Adrenal gland (tissue), 12 donors: Measurements from ENCODE around the gene CEPT1. TPM values are rescaled to one million over a fixed set of nuclear protein-coding genes. Genes with fewer than 3 reads are reported as not detected.

Experiments
- DNase-seq, 7 donors: peaks; one replicate each; pipeline ENCODE4 v3.0.0-alpha.2; 2019 to 2020
- H3K27ac ChIP-seq, 5 donors: fragments of 200-600 bp; sonication (generic) in 4 of 5; 1 replicate in 3 of 5; 2 replicates in 2 of 5; pipeline versions ENCODE4 v1.5.1 to v1.8.0; 2016 to 2020; ENCODE audit warnings: mild to moderate bottlenecking in 1 of 5
- H3K27me3 ChIP-seq: fragments of 200-600 bp; 2 replicates; pipeline ENCODE4 v1.8.0; 2021
- H3K36me3 ChIP-seq, 2 donors: fragments of 200-600 bp; replicated peaks in 1 of 2; 1 replicate in 1 of 2; 2 replicates in 1 of 2; pipeline versions ENCODE4 v1.5.1 to v1.8.0; 2018 to 2022
- H3K4me1 ChIP-seq, 2 donors: fragments of 200-600 bp; replicated peaks in 1 of 2; 1 replicate in 1 of 2; 2 replicates in 1 of 2; pipeline versions ENCODE4 v1.5.1 to v1.8.0; 2018 to 2021
- H3K4me3 ChIP-seq, 4 donors: fragments of 200-600 bp; sonication (generic) in 3 of 4; one replicate each; pipeline ENCODE4 v1.5.1; 2016 to 2018
- H3K9me3 ChIP-seq, 3 donors: fragments of 200-600 bp; sonication (generic) in 1 of 3; replicated peaks in 1 of 3; 1 replicate in 2 of 3; 2 replicates in 1 of 3; pipeline versions ENCODE4 v1.5.1 to v1.8.0; 2016 to 2021
- POLR2A ChIP-seq, 2 donors: fragments of 450-650 bp; IDR thresholded peaks; one replicate each; pipeline ENCODE4 v1.6.1; 2017; ENCODE audit warnings: antibody characterized with exemption in 2 of 2, mild to moderate bottlenecking in 2 of 2, moderate library complexity in 1 of 2
- WGBS, 4 donors: extraction: QIAGEN DNeasy Blood & Tissue Kit in 2 of 4; methylation state at CpG; one replicate each; pipeline versions ENCODE4 v1.1.5 to v1.1.7; 2013 to 2017; 5-methylcytosine and 5-hydroxymethylcytosine counted together
- intact Hi-C, 2 donors: fragments of 100-400 bp; cut with DNase I; formaldehyde crosslinking; loops; one replicate each; pipeline versions ENCODE4 v1.14.1 to v1.15.0; 2022 to 2023
- polyA plus RNA-seq, 3 donors: library from polyadenylated mRNA; stranded (reverse); fragments of 200-250 nt in 2 of 3; fragments of 350-450 nt in 1 of 3; fragmentation: Illumina TruSeq in 1 of 3; extraction: RNeasy Lipid Tissue Mini Kit (QIAGEN cat#74804) in 1 of 3; gene quantifications; one replicate each; pipeline ENCODE4 v1.2.3, GENCODE V29; 2013 to 2014
- total RNA-seq, 9 donors: library from RNA; depleted of rRNA in 4 of 9; stranded (reverse); fragments of >200 nt in 4 of 9; fragments of 120-200 nt in 1 of 9; fragmentation: NEBNext Ultra II Directional in 1 of 9; extraction: Animal tissue kit (Norgen Biotek cat#: 25700) in 1 of 9; gene quantifications; one replicate each; pipeline versions ENCODE4 v1.1.0 to v1.2.4, GENCODE V29; 2013 to 2023
- TF ChIP-seq, protein P1 (sequence below), 6 experiments: fragments of 450-650 bp in 4 of 6; fragments of 200-600 bp in 2 of 6; sonication (generic) in 1 of 6; IDR thresholded peaks; 1 replicate in 5 of 6; 2 replicates in 1 of 6; pipeline versions ENCODE4 v1.5.1 to v1.8.0; 2016 to 2021; ENCODE audit warnings: antibody characterized with exemption in 6 of 6, mild to moderate bottlenecking in 2 of 6, moderate library complexity in 1 of 6
- donor health status: healthy with polysubstance abuse.
- donor health status: Bipolar disorder and iron deficiency.
- donor health status: DM: yes; HTN: yes; CAD: no.
- donor health status: DM: no; HTN: no; CAD: no.
- donor health status: DM: no; HTN: no; CAD: no.
- donor health status: DM: yes; HTN: yes; CAD: no.

The CEPT1 gene
- total and polyA plus RNA-seq, 12 donors, result 17.0 to 55.8 (median 38.1) TPM

DNA sequence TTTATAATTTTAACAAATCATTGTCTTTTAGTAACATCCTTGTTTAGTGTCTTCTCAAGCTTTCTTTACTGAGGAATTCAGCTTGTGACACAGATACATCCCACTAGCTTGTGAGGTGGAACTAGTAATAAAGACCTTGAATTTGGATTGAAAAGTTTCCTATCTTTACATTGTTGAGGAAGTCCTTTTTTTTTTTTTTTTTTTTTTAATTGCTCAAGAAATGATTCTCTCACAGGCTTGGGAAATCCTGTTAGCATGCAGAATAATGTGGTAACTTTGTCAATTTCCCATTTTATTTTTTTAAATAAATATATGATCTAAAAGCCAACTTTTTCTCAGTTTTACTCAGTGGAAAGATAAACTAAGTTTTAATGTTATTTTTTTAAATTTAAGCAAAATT, 44.6 kb downstream of the CEPT1 start:
- Histone ChIP-seq H3K36me3 (peaks cover 0 to 59% of the 10 kb centered on the region in 2 donors), H3K9me3 (no peaks in the 10 kb centered on the region)
- no peak for TF ChIP-seq POLR2A (IDR thresholded peaks at IDR 0.05)
- TF ChIP-seq, protein P1, sequence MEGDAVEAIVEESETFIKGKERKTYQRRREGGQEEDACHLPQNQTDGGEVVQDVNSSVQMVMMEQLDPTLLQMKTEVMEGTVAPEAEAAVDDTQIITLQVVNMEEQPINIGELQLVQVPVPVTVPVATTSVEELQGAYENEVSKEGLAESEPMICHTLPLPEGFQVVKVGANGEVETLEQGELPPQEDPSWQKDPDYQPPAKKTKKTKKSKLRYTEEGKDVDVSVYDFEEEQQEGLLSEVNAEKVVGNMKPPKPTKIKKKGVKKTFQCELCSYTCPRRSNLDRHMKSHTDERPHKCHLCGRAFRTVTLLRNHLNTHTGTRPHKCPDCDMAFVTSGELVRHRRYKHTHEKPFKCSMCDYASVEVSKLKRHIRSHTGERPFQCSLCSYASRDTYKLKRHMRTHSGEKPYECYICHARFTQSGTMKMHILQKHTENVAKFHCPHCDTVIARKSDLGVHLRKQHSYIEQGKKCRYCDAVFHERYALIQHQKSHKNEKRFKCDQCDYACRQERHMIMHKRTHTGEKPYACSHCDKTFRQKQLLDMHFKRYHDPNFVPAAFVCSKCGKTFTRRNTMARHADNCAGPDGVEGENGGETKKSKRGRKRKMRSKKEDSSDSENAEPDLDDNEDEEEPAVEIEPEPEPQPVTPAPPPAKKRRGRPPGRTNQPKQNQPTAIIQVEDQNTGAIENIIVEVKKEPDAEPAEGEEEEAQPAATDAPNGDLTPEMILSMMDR (IDR thresholded peaks at IDR 0.05), result no peak

DNA sequence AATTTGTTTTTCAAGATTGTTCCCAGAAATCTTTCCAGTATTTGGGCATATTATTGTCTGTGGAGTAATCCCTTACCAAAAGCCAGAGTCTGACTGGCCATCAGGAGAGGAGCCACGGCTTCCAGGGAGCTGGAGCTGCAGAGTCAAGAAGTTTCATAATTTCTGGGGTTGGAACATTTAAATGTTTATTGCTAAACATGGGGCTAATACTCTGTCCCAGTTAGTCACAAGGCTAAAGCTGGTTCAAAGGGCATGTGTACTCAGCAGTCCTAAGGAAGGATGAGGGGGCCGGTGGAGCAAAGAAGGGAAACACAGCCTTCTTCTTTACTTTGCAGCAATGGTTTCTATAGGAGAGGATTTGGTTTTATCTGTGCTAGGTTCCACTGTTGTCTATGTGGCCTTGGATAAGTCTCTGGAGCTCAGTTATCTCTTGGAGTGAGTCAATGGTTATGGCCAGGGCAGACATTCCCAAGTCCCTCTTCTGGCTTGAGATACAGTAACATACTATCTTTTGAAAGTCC, 51.0 kb downstream of the CEPT1 start:
- no peak for TF ChIP-seq POLR2A (IDR thresholded peaks at IDR 0.05)
- TF ChIP-seq, protein P1 (IDR thresholded peaks at IDR 0.05), result no peak
- intact Hi-C loops, result no loop called here
- Histone ChIP-seq H3K4me3 (no peak overlapping the region), H3K27ac (peak overlapping the region in 3 of 5 donors; percentile 0 to 68 (median 18)), H3K9me3 (no peaks in the 10 kb centered on the region), H3K27me3 (no peaks in the 10 kb centered on the region), H3K4me1 (peaks cover 21 to 38% of the 10 kb centered on the region in 2 donors), H3K36me3 (peaks cover 0 to 34% of the 10 kb centered on the region in 2 donors)
- WGBS, 4 donors, result 50 to 77% (median 67%) methylated on average over 2 of the region's 2 CpGs
- DNase-seq, result peak in 2 of 7 donors; percentile 41 to 63

More for the DNA sequence above, 44.6 kb downstream of the CEPT1 start:
- no peak for DNase-seq
- Histone ChIP-seq H3K27ac (no peak overlapping the region), H3K27me3 (no peaks in the 10 kb centered on the region), H3K4me1 (no peaks in the 10 kb centered on the region), H3K4me3 (no peak overlapping the region)
- intact Hi-C loops, result no loop called here

DNA sequence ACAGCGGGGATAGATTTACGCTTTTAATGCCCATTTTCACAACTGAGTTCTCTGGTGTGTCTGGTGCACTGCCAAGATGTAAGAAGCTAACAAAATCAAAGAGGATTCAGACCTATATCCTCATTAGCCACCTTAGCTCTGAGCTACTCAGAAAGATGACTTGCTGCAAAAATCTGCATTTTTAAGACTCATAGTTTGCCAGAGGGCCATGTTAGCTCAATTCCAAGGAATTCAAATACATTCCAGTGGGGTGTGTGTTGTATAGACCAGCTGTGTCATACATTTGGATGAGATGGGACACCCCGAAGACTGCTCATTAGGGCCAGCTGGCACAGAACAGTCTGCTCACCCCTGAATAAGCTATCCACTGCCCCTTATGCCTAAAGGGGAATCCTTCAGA, 51.5 kb downstream of the CEPT1 start:
- Histone ChIP-seq H3K27ac (peak overlapping the region in 3 of 5 donors; percentile 0 to 68 (median 10)), H3K4me1 (peaks cover 21 to 38% of the 10 kb centered on the region in 2 donors), H3K9me3 (no peaks in the 10 kb centered on the region), H3K27me3 (no peaks in the 10 kb centered on the region), H3K36me3 (peaks cover 0 to 29% of the 10 kb centered on the region in 2 donors), H3K4me3 (no peak overlapping the region)
- intact Hi-C loops, result no loop called here
- TF ChIP-seq, protein P1 (IDR thresholded peaks at IDR 0.05), result no peak
- no peak for TF ChIP-seq POLR2A (IDR thresholded peaks at IDR 0.05)
- no peak for DNase-seq
- WGBS, 4 donors, result 57 to 76% (median 67%) methylated on average over 3 of the region's 3 CpGs

- H3K27me3 ChIP-seq, result no peaks in the 10 kb centered on the region
- WGBS, 4 donors, result 90 to 98% (median 94%) methylated on average over 3 to 5 of the region's 5 CpGs
- peaks cover 0 to 24% of the 10 kb centered on the region in 2 donors for H3K36me3 ChIP-seq
- DNase-seq, result no peak
- H3K27ac ChIP-seq, result peak overlapping the region in 2 of 5 donors; percentile 10 to 68
- intact Hi-C loops, result no loop called here
- no peak overlapping the region for H3K4me3 ChIP-seq
- peaks cover 21 to 38% of the 10 kb centered on the region in 2 donors for H3K4me1 ChIP-seq
- no peak for TF ChIP-seq POLR2A (IDR thresholded peaks at IDR 0.05)
- TF ChIP-seq, protein P1 (IDR thresholded peaks at IDR 0.05), result no peak
- H3K9me3 ChIP-seq, result no peaks in the 10 kb centered on the region
Observed at GRCh38 chr1:111192074-111192473, 52.1 kb downstream of the CEPT1 start.
